Heart right ventricle (tissue), 16 donors: ENCODE measurements around the gene APOBEC3A. TPM values are rescaled to one million over a fixed set of nuclear protein-coding genes. Genes with fewer than 3 reads are reported as not detected.

Experiments used
- ATAC-seq, 8 donors: fragments of 200-7000 bp; cut with Tn5 transposase; one replicate each; pipeline ENCODE4 v1.9.1; 2020; ENCODE audit warnings: mild to moderate bottlenecking in 8 of 8, moderate library complexity in 8 of 8, moderate number of reproducible peaks in 1 of 8
- DNase-seq, 2 donors: peaks; one replicate each; pipeline ENCODE4 v3.0.0-alpha.2; 2020
- H3K27ac ChIP-seq, 10 donors: fragments of 200-600 bp; sonication (generic) in 2 of 10; one replicate each; pipeline versions ENCODE4 v1.5.0 to v1.8.0; 2020 to 2022; ENCODE audit warnings: mild to moderate bottlenecking in 3 of 10
- H3K27me3 ChIP-seq, 7 donors: fragments of 200-600 bp; one replicate each; pipeline ENCODE4 v1.8.0; 2021 to 2022; ENCODE audit warnings: mild to moderate bottlenecking in 2 of 7
- H3K36me3 ChIP-seq, 9 donors: fragments of 200-600 bp; sonication (generic) in 1 of 9; one replicate each; pipeline versions ENCODE4 v1.5.0 to v1.8.0; 2020 to 2022; ENCODE audit warnings: mild to moderate bottlenecking in 2 of 9
- H3K4me1 ChIP-seq, 9 donors: fragments of 200-600 bp; sonication (generic) in 1 of 9; one replicate each; pipeline versions ENCODE4 v1.5.0 to v1.8.0; 2020 to 2022; ENCODE audit warnings: mild to moderate bottlenecking in 4 of 9
- H3K4me3 ChIP-seq, 10 donors: fragments of 200-600 bp; sonication (generic) in 2 of 10; one replicate each; pipeline versions ENCODE4 v1.5.0 to v1.8.0; 2020 to 2022; ENCODE audit warnings: mild to moderate bottlenecking in 7 of 10, moderate library complexity in 2 of 10
- H3K9me3 ChIP-seq, 11 donors: fragments of 200-600 bp in 10 of 11; sonication (generic) in 2 of 11; one replicate each; pipeline versions ENCODE4 v1.5.0 to v1.8.0; 2013 to 2022; ENCODE audit warnings: mild to moderate bottlenecking in 2 of 11, control low read depth in 1 of 11, moderate library complexity in 1 of 11
- WGBS, 2 donors: extraction: QIAGEN DNeasy Blood & Tissue Kit; methylation state at CpG; one replicate each; pipeline ENCODE4 v1.1.7; 2013; ENCODE audit warnings: inconsistent platforms in 1 of 2; 5-methylcytosine and 5-hydroxymethylcytosine counted together
- intact Hi-C, 10 donors: fragments of 100-400 bp; cut with DNase I; formaldehyde crosslinking; loops; one replicate each; pipeline versions ENCODE4 v1.11.1 to v1.14.2; 2022
- polyA plus RNA-seq, 2 donors: library from polyadenylated mRNA; stranded (reverse); fragments of 200-250 nt; gene quantifications; one replicate each; pipeline ENCODE4 v1.2.3, GENCODE V29; 2013
- total RNA-seq, 10 donors: library from RNA; stranded (reverse); fragmentation: NEBNext Ultra II Directional in 3 of 10; extraction: Animal tissue kit (Norgen Biotek cat#: 25700) in 3 of 10; gene quantifications; one replicate each; pipeline versions ENCODE4 v1.2.1 to v1.2.4, GENCODE V29; 2021 to 2023
- TF ChIP-seq, protein P1 (sequence below), 9 donors: fragments of 200-600 bp; sonication (generic) in 2 of 9; IDR thresholded peaks; one replicate each; pipeline versions ENCODE4 v1.5.0 to v1.8.0; 2021 to 2022; ENCODE audit warnings: antibody characterized with exemption in 9 of 9, mild to moderate bottlenecking in 5 of 9, moderate library complexity in 1 of 9
- donor health status: Arrhythmogenic right ventricular cardiomyopathy.
- donor health status: ischemic (EF 13 %, LVEDD 7.1; RV severe dilation, severe dysfunction).
- donor health status: healthy with polysubstance abuse.
- donor health status: DM: no; HTN: yes; CAD: no.
- donor health status: DM: no; HTN: no; CAD: no.
- donor health status: ischemic (EF 25% LVEDD 6.9; RV normal size, moderate dysfunction).
- donor health status: ischemic (EF 25% LVEDD 5.7; RV mildly dilated, moderate dysfunction).
- donor health status: healthy.
- donor health status: DM: yes; HTN: yes; CAD: no.
- donor health status: Ischemic cardiomyopathy.
- donor health status: ischemic (EF 35%, LVEDD 5.7; RV mildly dilated, moderate dysfunction).
- donor health status: nonischemic (EF 11% LVEDD 7.7; RV severe dilation, severe dysfunction).
- donor health status: DM: yes; HTN: yes; CAD: no.
- donor health status: PGD.
- donor health status: ischemic (EF 29% LVEDD 5.4; RV normal size, mild dysfunction).
- donor health status: nonischemic (EF 23%, LVEDD 6.1; RV moderate dilation, normal function).

Gene APOBEC3A
- total and polyA plus RNA-seq, 12 donors = 0.20 to 5.6 (median 0.93) TPM; not detected in 2

- intact Hi-C loops = loop anchor here in 1 of 10 donors (10.0 kb wide), 1 partner anchor 104 kb away; no protein-coding TSS in a partner anchor
- Histone ChIP-seq H3K4me1 (peaks cover 0 to 26% (median 16%) of the 10 kb centered on the region in 9 donors), H3K27me3 (no peaks in the 10 kb centered on the region), H3K36me3 (no peaks in the 10 kb centered on the region), H3K9me3 (no peaks in the 10 kb centered on the region), H3K4me3 (no peak overlapping the region), H3K27ac (no peak overlapping the region)
- ATAC-seq = no peak
- TF ChIP-seq, protein P1, sequence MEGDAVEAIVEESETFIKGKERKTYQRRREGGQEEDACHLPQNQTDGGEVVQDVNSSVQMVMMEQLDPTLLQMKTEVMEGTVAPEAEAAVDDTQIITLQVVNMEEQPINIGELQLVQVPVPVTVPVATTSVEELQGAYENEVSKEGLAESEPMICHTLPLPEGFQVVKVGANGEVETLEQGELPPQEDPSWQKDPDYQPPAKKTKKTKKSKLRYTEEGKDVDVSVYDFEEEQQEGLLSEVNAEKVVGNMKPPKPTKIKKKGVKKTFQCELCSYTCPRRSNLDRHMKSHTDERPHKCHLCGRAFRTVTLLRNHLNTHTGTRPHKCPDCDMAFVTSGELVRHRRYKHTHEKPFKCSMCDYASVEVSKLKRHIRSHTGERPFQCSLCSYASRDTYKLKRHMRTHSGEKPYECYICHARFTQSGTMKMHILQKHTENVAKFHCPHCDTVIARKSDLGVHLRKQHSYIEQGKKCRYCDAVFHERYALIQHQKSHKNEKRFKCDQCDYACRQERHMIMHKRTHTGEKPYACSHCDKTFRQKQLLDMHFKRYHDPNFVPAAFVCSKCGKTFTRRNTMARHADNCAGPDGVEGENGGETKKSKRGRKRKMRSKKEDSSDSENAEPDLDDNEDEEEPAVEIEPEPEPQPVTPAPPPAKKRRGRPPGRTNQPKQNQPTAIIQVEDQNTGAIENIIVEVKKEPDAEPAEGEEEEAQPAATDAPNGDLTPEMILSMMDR (IDR thresholded peaks at IDR 0.05) = no peak
- no peak for DNase-seq
- 82 to 87% methylated on average over 15 of the region's 15 CpGs for WGBS, 2 donors
Observed at GRCh38 chr22:39010946-39011345, 53.5 kb downstream of the APOBEC3A start.

Other genes with a start within 250 kb of the APOBEC3A start
- gene SUN2, start 201.6 kb upstream of the APOBEC3A start, total RNA-seq = 100 to 1,000 TPM in 5 of 10 donors, 10 to 100 TPM in 5; 70.2 to 178 (median 97.2) TPM
- 100 to 1,000 TPM in 1 of 2 donors, 10 to 100 TPM in 1; 38.6 to 112 TPM for gene SUN2, start 201.6 kb upstream of the APOBEC3A start, polyA plus RNA-seq
- gene DNAL4, start 163.5 kb upstream of the APOBEC3A start, total RNA-seq = 10 to 100 TPM in 4 of 10 donors, 1 to 10 TPM in 6; 8.3 to 11.7 (median 9.9) TPM
- 10 to 100 TPM in 1 of 2 donors, 1 to 10 TPM in 1; 7.7 to 10.7 TPM for gene DNAL4, start 163.5 kb upstream of the APOBEC3A start, polyA plus RNA-seq
- 10 to 100 TPM; 14.7 to 32.9 (median 24.0) TPM for gene NPTXR, start 113.6 kb upstream of the APOBEC3A start, total RNA-seq
- 1 to 10 TPM; 8.6 to 9.2 TPM for gene NPTXR, start 113.6 kb upstream of the APOBEC3A start, polyA plus RNA-seq
- 10 to 100 TPM; 28.2 to 49.1 (median 37.3) TPM for gene CBX6, start 85.4 kb upstream of the APOBEC3A start, total RNA-seq
- 10 to 100 TPM; 17.4 to 23.9 TPM for gene CBX6, start 85.4 kb upstream of the APOBEC3A start, polyA plus RNA-seq
- gene APOBEC3B, start 24.7 kb downstream of the APOBEC3A start, total RNA-seq = 1 to 10 TPM in 7 of 10 donors, under 1 TPM in 3; 0.55 to 6.4 (median 1.3) TPM
- under 1 TPM; 0.29 to 0.77 TPM for gene APOBEC3B, start 24.7 kb downstream of the APOBEC3A start, polyA plus RNA-seq
- 10 to 100 TPM; 23.2 to 43.3 (median 25.7) TPM for gene APOBEC3C, start 56.6 kb downstream of the APOBEC3A start, total RNA-seq
- gene APOBEC3C, start 56.6 kb downstream of the APOBEC3A start, polyA plus RNA-seq = 10 to 100 TPM in 1 of 2 donors, 1 to 10 TPM in 1; 9.8 to 17.2 TPM
- 1 to 10 TPM in 6 of 10 donors, under 1 TPM in 4; 0.55 to 2.7 (median 1.1) TPM for gene APOBEC3D, start 63.5 kb downstream of the APOBEC3A start, total RNA-seq
- 1 to 10 TPM in 1 of 2 donors, under 1 TPM in 1; 0.52 to 2.1 TPM for gene APOBEC3D, start 63.5 kb downstream of the APOBEC3A start, polyA plus RNA-seq
- 10 to 100 TPM in 1 of 10 donors, 1 to 10 TPM in 9; 2.9 to 10.2 (median 5.1) TPM for gene APOBEC3F, start 83.3 kb downstream of the APOBEC3A start, total RNA-seq
- gene APOBEC3F, start 83.3 kb downstream of the APOBEC3A start, polyA plus RNA-seq = 10 to 100 TPM in 1 of 2 donors, 1 to 10 TPM in 1; 1.3 to 11.6 TPM
- gene APOBEC3G, start 119.7 kb downstream of the APOBEC3A start, total RNA-seq = 10 to 100 TPM in 1 of 10 donors, 1 to 10 TPM in 9; 1.9 to 17.7 (median 3.0) TPM
- gene APOBEC3G, start 119.7 kb downstream of the APOBEC3A start, polyA plus RNA-seq = 1 to 10 TPM; 3.1 to 5.6 TPM
- 1 to 10 TPM in 1 of 10 donors, under 1 TPM in 1, not detected in 8; 0.41 to 1.9 TPM for gene APOBEC3H, start 139.6 kb downstream of the APOBEC3A start, total RNA-seq
- gene APOBEC3H, start 139.6 kb downstream of the APOBEC3A start, polyA plus RNA-seq = under 1 TPM; 0.06 to 0.80 TPM
- 10 to 100 TPM; 48.8 to 85.8 (median 76.3) TPM for gene CBX7, start 195.1 kb downstream of the APOBEC3A start, total RNA-seq
- gene CBX7, start 195.1 kb downstream of the APOBEC3A start, polyA plus RNA-seq = 10 to 100 TPM; 34.5 to 36.3 TPM